ENCODE results near the gene ZNF92. TPM values are rescaled to one million over a fixed set of nuclear protein-coding genes. Genes with fewer than 3 reads are reported as not detected.

The ZNF92 gene
- total RNA-seq, 1 experiment from 2014 or later: 32.4 TPM

GRCh38 chr7:65449505-65449852 lies 75.8 kb downstream of the ZNF92 start (continued):
- TF ChIP-seq ARID4B (CRISPR knock-in tag; IDR thresholded peaks at IDR 0.05; ENCODE audit: borderline replicate concordance): no peak
- TF ChIP-seq PRRX2 (CRISPR knock-in tag; IDR thresholded peaks at IDR 0.05): no peak
- TF ChIP-seq JUN (CRISPR knock-in tag; IDR thresholded peaks at IDR 0.05): no peak
- no peak for TF ChIP-seq TEAD1 (CRISPR knock-in tag; IDR thresholded peaks at IDR 0.05)
- TF ChIP-seq, protein P1, sequence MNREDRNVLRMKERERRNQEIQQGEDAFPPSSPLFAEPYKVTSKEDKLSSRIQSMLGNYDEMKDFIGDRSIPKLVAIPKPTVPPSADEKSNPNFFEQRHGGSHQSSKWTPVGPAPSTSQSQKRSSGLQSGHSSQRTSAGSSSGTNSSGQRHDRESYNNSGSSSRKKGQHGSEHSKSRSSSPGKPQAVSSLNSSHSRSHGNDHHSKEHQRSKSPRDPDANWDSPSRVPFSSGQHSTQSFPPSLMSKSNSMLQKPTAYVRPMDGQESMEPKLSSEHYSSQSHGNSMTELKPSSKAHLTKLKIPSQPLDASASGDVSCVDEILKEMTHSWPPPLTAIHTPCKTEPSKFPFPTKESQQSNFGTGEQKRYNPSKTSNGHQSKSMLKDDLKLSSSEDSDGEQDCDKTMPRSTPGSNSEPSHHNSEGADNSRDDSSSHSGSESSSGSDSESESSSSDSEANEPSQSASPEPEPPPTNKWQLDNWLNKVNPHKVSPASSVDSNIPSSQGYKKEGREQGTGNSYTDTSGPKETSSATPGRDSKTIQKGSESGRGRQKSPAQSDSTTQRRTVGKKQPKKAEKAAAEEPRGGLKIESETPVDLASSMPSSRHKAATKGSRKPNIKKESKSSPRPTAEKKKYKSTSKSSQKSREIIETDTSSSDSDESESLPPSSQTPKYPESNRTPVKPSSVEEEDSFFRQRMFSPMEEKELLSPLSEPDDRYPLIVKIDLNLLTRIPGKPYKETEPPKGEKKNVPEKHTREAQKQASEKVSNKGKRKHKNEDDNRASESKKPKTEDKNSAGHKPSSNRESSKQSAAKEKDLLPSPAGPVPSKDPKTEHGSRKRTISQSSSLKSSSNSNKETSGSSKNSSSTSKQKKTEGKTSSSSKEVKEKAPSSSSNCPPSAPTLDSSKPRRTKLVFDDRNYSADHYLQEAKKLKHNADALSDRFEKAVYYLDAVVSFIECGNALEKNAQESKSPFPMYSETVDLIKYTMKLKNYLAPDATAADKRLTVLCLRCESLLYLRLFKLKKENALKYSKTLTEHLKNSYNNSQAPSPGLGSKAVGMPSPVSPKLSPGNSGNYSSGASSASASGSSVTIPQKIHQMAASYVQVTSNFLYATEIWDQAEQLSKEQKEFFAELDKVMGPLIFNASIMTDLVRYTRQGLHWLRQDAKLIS (CRISPR knock-in tag; IDR thresholded peaks at IDR 0.05; ENCODE audit: borderline replicate concordance): no peak
- TF ChIP-seq TEAD4 (CRISPR knock-in tag; IDR thresholded peaks at IDR 0.05): no peak

Measured in WTC11 (cell line).